ENCODE measurements around the gene TRAPPC3L. TPM values are rescaled to one million over a fixed set of nuclear protein-coding genes. Genes with fewer than 3 reads are reported as not detected.

Gene TRAPPC3L
- total and polyA plus RNA-seq, 2 of the 8 experiments (the other 6 are each of a cell fraction or from before 2014, with no cell fraction given), result not detected

- TF ChIP-seq RAD21 (IDR thresholded peaks at IDR 0.05 in 1 of 2, conservative IDR thresholded peaks at IDR 0.05 in 1 of 2; ENCODE audit: low read depth in 2 of 2, low read length in 2 of 2), result no peak
- TF ChIP-seq SIX5 (IDR thresholded peaks at IDR 0.05; ENCODE audit: low read depth, low read length), result no peak
Observed at GRCh38 chr6:116522896-116523295, 22.6 kb downstream of the TRAPPC3L start (continued).

Data from H1 (cell line).